GM12878 (cell line): ENCODE data around the gene EPHA10. TPM values are rescaled to one million over a fixed set of nuclear protein-coding genes. Genes with fewer than 3 reads are reported as not detected.

ENCODE experiments used
- ATAC-seq: fragments of 200-7000 bp; cut with Tn5 transposase; 3 replicates; pipeline ENCODE4 v1.9.1; 2020; ENCODE audit warnings: mild to moderate bottlenecking, moderate library complexity
- BruUV-seq: library from RNA; stranded (reverse); fragments of 400-500 nt; replicated peaks from 2 replicates; lab custom pipeline; 2021; lab: Mats Ljungman, UMichigan
- CTCF ChIA-PET: fragments of 300-600 bp; sonication (Branson Sonifier 250); formaldehyde crosslinking; extraction: SDS; loops from one replicate; lab custom pipeline; 2021; ENCODE audit warnings: inconsistent platforms; lab: Yijun Ruan, JAX
- POLR2A ChIA-PET: fragments of 350-600 bp; formaldehyde crosslinking; extraction: SDS; loops from one replicate; lab custom pipeline; 2021; ENCODE audit warnings: inconsistent platforms; lab: Charles Lee
- RAD21 ChIA-PET: fragments of 300-600 bp; sonication (Branson Sonifier 250); formaldehyde crosslinking; loops from one replicate; lab custom pipeline; 2023; ENCODE audit warnings: antibody characterized with exemption; ENCODE audit not compliant: unreplicated experiment; lab: Charles Lee
- SMC1A ChIA-PET: fragments of 300-600 bp; sonication (Branson Sonifier 250); formaldehyde crosslinking; loops from one replicate; lab custom pipeline; 2023; ENCODE audit not compliant: unreplicated experiment, uncharacterized antibody; lab: Charles Lee
- DNase-seq: peaks from one replicate; pipeline ENCODE4 v3.0.0-alpha.2; 2011; ENCODE audit warnings: low read depth, low spot score
- FAIRE-seq: peaks from 3 replicates; lab custom pipeline; 2011; peaks lifted over from hg19 to GRCh38; lab: Jason Lieb, UNC
- H2AFZ ChIP-seq: 2 replicates; pipeline ENCODE4 v1.6.0; 2011; ENCODE audit warnings: low read depth, low read length, control low read depth; ENCODE audit not compliant: control insufficient read depth
- H3K27ac ChIP-seq: 2 replicates; pipeline ENCODE4 v1.5.1; 2011; ENCODE audit warnings: control low read depth; ENCODE audit not compliant: control insufficient read depth, insufficient read depth
- H3K27me3 ChIP-seq, 2 experiments: replicated peaks in 1 of 2; 2 replicates each; pipeline versions ENCODE4 v1.6.0 to v1.6.1; 2011; ENCODE audit warnings: low read length in 1 of 2; ENCODE audit not compliant: control insufficient read depth in 2 of 2, insufficient read depth in 2 of 2
- H3K36me3 ChIP-seq, 2 experiments: 2 replicates each; pipeline ENCODE4 v1.5.1; 2011; ENCODE audit warnings: low read length in 1 of 2; ENCODE audit not compliant: control insufficient read depth in 2 of 2, insufficient read depth in 2 of 2
- H3K4me1 ChIP-seq: 2 replicates; pipeline ENCODE4 v1.6.1; 2011; ENCODE audit warnings: mild to moderate bottlenecking, low read length, moderate library complexity, mixed read lengths; ENCODE audit not compliant: control insufficient read depth, insufficient read depth
- H3K4me2 ChIP-seq: 2 replicates; pipeline ENCODE4 v1.6.0; 2011; ENCODE audit warnings: control low read depth; ENCODE audit not compliant: control insufficient read depth, insufficient read depth
- H3K4me3 ChIP-seq: fragments of 200-600 bp; sonication (generic); 2 replicates; pipeline ENCODE4 v1.5.1; 2016
- H3K79me2 ChIP-seq: 2 replicates; pipeline ENCODE4 v1.6.0; 2011; ENCODE audit warnings: low read length; ENCODE audit not compliant: control insufficient read depth, insufficient read depth
- H3K9ac ChIP-seq: 2 replicates; pipeline ENCODE4 v1.8.0; 2011; ENCODE audit warnings: low read length, control low read depth, mixed read lengths; ENCODE audit not compliant: control insufficient read depth, insufficient read depth
- H3K9me3 ChIP-seq: replicated peaks from 3 replicates; pipeline ENCODE4 v1.5.1; 2011; ENCODE audit warnings: mild to moderate bottlenecking, low read length; ENCODE audit not compliant: control insufficient read depth, insufficient read depth
- H4K20me1 ChIP-seq: 2 replicates; pipeline ENCODE4 v1.6.0; 2011; ENCODE audit not compliant: control insufficient read depth, insufficient read depth
- ATF7 ChIP-seq: fragments of 450-650 bp; IDR thresholded peaks from 2 replicates; pipeline ENCODE4 v1.6.1; 2016; ENCODE audit warnings: low read depth, mild to moderate bottlenecking
- GABPA ChIP-seq: IDR thresholded peaks from 2 replicates; pipeline ENCODE4 v1.6.1; 2014; ENCODE audit warnings: antibody characterized with exemption, low read depth, mild to moderate bottlenecking, inconsistent platforms
- GATAD2B ChIP-seq: fragments of 450-650 bp; conservative IDR thresholded peaks from 2 replicates; pipeline ENCODE4 v1.6.1; 2017; ENCODE audit warnings: low read depth, mild to moderate bottlenecking, moderate library complexity
- MYB ChIP-seq: fragments of 150-350 bp; IDR thresholded peaks from 2 replicates; pipeline ENCODE4 v1.6.1; 2014; ENCODE audit warnings: mild to moderate bottlenecking, low read depth, low read length, borderline replicate concordance
- ZNF24 ChIP-seq: fragments of 450-650 bp; IDR thresholded peaks from 2 replicates; pipeline ENCODE4 v1.6.1; 2017; ENCODE audit warnings: antibody characterized with exemption, mild to moderate bottlenecking
- WGBS: methylation state at CpG from one replicate; pipeline ENCODE4 v1.1.6; 2016; ENCODE audit warnings: low lambda C conversion rate; ENCODE audit not compliant: insufficient replicate concordance, insufficient coverage; ENCODE audit errors: missing lambda C conversion rate; 5-methylcytosine and 5-hydroxymethylcytosine counted together
- in situ Hi-C: fragments of 300-500 bp; cut with MboI; formaldehyde crosslinking; loops from 9 replicates; pipeline ENCODE4 v1.14.3; 2018; ENCODE audit warnings: mixed read lengths
- intact Hi-C: fragments of 100-400 bp; cut with micrococcal nuclease; formaldehyde crosslinking; loops from one replicate; pipeline ENCODE4 v1.14.2; 2022; ENCODE audit not compliant: unreplicated experiment
- polyA plus RNA-seq, 11 experiments: library from polyadenylated mRNA; depleted of rRNA in 4 of 11; unstranded in 6 of 11; stranded (reverse) in 5 of 11; fragments of >200 nt; fragmentation: Nextera tagmentation in 4 of 11; fragmentation: Illumina TruSeq in 1 of 11; extraction: Ambion mirVana in 4 of 11; extraction: Trizol in 1 of 11; gene quantifications; 1 replicate in 1 of 11; 2 replicates in 10 of 11; pipeline versions ENCODE4 v1.2.1 to v1.2.3, GENCODE V29; 2011 to 2016; ENCODE audit warnings: inconsistent platforms in 2 of 11, missing spikeins in 2 of 11, low read depth in 1 of 11
- total RNA-seq, 4 experiments: library from RNA; depleted of rRNA in 3 of 4; stranded (reverse); fragments of >200 nt in 3 of 4; fragmentation: Illumina TruSeq in 1 of 4; extraction: Trizol in 1 of 4; gene quantifications; 2 replicates each; pipeline versions ENCODE4 v1.2.1 to v1.2.3, GENCODE V29; 2013 to 2021
- TF ChIP-seq, protein P1 (sequence below): IDR thresholded peaks from 2 replicates; pipeline ENCODE4 v1.6.1; 2011; ENCODE audit warnings: mild to moderate bottlenecking, low read depth, low read length, moderate library complexity; ENCODE audit not compliant: insufficient replicate concordance

Gene EPHA10
- total and polyA plus RNA-seq, 10 of the 15 experiments (the other 5 are each of a cell fraction or from before 2014, with no cell fraction given): 0.05 to 0.06 TPM; not detected in 8

DNA sequence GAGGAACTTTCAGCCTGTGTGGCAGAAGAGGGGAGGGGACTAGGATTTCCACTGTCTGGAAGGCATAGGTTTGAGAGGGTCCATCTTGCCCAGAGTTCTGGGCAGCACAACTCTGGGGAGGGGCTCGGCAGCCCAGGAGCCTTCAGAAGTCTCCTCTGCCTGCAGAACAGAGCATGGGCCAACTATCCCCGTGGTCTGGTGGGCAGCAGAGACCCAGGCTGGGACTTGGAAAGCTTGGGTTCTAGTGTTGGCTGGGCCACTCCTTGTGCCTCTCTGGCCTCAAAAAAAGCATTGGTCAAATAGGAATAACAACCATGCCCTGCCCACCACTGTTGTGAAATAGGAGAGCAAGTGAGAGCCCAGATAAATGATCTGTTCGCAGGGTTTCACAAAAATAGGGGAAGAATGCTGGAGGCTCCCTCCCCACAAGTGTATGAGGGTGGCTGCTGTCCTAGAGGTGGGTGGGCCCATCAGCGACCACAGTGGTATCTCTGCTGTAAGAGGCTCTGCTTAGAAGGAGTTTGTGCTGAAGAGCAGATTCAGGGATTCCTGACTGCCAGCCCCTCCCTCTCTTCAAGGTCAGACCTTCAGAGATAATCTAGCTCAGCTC lies 8.9 kb downstream of the EPHA10 start:
- H3K27ac ChIP-seq: no peak overlapping the region
- no peak overlapping the region for H3K4me2 ChIP-seq
- H3K9ac ChIP-seq: no peak overlapping the region
- BruUV-seq: no TSS peak
- no peaks in the 10 kb centered on the region for H4K20me1 ChIP-seq
- ChIA-PET RAD21 (no interaction called here), POLR2A (interaction anchor here (1.0 kb wide), 1 partner anchor 57 kb away, joined by 3 read pairs; no protein-coding TSS in a partner anchor), CTCF (interaction anchor here (0.6 to 1.3 kb wide), 3 partner anchors 8 to 14 kb away, joined by 3 read pairs; no protein-coding TSS in a partner anchor), SMC1A (interaction anchor here (1.0 kb wide), 1 partner anchor 9 kb away, joined by 4 read pairs; the partner anchor contains the start of gene EPHA10)
- ATAC-seq: no peak; the same call in 2 of the 3 replicates
- in situ Hi-C loops (no loop called here), intact Hi-C loops (no loop called here)
- TF ChIP-seq ZNF24: no peak
- TF ChIP-seq GABPA: no peak
- no peak for TF ChIP-seq ATF7
- TF ChIP-seq MYB: no peak
- no peak for TF ChIP-seq GATAD2B
- TF ChIP-seq, protein P1, sequence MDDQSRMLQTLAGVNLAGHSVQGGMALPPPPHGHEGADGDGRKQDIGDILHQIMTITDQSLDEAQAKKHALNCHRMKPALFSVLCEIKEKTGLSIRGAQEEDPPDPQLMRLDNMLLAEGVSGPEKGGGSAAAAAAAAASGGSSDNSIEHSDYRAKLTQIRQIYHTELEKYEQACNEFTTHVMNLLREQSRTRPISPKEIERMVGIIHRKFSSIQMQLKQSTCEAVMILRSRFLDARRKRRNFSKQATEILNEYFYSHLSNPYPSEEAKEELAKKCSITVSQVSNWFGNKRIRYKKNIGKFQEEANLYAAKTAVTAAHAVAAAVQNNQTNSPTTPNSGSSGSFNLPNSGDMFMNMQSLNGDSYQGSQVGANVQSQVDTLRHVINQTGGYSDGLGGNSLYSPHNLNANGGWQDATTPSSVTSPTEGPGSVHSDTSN: no peak
- no peak overlapping the region for H2AFZ ChIP-seq
- no peak for FAIRE-seq
- peaks cover 5 to 6% of the 10 kb centered on the region in 2 experiments; a peak in 2 of 4 replicates for H3K27me3 ChIP-seq
- 19% methylated on average over 4 of the region's 4 CpGs for WGBS
- H3K79me2 ChIP-seq: no peaks in the 10 kb centered on the region
- H3K36me3 ChIP-seq: no peaks in the 10 kb centered on the region
- H3K9me3 ChIP-seq: no peaks in the 10 kb centered on the region
- no peak for DNase-seq
- H3K4me3 ChIP-seq: no peak overlapping the region
- H3K4me1 ChIP-seq: no peaks in the 10 kb centered on the region; the same call in 1 of the 2 replicates
